HG03060 (cell line): Measurements from ENCODE around the gene GPC6.

ENCODE experiments used
- ATAC-seq: cut with Tn5 transposase; IDR thresholded peaks from one replicate; pipeline ENCODE4 v1.9.1; 2021; ENCODE audit warnings: low read depth, moderate number of reproducible peaks; ENCODE audit not compliant: unreplicated experiment

GPC6 gene

DNA sequence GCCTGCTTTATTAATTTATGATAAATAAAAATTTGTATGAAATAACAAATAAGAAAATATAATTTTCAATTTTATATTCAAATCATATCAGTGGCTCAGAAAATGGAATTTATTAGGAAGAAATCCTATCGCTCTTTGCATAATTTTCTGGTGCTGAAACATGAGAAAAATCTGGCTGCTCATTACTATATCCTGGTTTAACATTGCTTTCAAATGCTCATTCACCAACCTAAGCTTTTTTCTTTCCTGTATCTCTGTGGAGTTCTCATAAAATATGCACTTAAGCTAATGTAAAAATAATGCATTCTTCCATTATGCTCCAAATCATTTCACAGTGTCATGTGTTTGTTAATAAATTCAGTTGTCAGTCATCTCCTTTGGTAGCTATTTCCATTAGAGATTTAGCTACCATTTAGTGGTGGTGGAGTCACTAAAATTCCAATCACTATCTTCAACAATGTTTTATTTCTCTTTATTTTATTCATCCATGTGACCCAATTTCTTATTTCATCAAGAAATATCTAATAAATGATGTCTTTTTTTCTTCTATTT is 754.9 kb downstream of the GPC6 start:
- ATAC-seq = no peak

DNA sequence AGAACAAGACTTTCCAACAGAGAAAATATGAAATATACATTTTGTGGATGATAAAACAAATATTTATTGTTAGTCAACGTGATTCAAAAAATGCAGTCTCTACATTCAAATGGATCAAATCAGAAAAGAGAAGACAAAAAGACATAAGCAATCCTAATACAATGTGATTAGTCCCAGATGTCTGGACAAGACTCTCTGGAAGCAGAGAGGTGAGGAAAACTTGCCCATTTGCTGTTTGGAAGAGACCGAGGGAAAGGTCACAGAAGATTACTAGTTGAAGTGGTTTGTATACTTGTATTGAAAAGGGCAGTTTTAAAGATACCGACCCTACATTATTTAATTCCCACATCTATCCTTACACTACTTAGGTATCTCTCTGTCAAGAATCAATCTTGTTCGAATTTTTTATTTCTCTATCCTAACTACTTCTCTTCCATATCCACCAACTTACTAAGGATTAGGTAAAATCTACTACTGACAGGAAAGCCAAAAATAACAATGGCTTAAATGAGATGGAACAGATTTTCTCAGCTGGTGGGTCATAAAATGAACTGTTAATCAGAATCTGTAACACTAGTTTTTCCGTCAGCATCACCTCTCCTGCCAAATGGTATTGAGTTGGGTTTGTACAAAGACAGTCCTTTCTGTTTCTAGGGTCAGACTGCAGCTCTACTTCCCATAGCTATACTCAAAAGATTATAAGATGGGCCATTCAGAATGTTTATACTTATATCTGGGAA is 755.7 kb downstream of the GPC6 start:
- ATAC-seq = no peak

DNA sequence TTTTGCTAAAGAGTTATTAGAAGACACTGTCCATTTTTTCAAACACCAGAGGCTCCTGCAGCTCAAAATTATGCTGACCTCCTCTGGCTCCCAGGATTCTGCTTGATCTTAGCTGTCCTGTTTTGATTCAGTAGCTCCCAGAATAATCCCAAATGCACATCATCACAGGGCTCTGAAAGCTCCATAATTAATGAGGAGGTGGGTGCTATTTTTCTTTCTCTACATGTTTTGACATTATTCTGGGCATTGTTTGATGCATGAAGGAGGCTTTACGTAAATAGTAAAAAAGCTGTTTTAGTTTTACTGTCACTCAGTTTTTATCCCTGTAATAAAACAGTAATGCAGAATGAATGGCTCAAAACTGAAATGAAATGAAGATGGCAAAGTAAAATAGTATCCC is 757.4 kb downstream of the GPC6 start:
- no peak for ATAC-seq

DNA sequence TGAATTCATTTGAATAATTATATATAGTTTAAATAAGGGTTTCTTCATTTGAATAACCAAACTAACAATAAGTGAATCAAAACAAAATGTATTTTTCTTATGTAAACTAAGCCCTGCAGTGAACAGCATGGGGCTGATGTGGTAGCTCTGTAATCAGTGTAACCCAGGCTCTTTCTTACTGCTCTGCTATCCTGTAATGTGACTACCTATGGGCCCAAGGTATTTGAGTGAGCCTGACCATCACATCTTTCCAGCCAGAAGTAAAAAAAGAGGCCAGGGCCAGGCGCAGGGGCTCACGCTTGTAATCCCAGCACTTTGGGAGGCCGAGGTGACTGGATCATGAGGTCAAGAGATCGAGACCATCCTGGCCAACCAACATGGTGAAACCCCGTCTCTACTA is 758.3 kb downstream of the GPC6 start:
- no peak for ATAC-seq

DNA sequence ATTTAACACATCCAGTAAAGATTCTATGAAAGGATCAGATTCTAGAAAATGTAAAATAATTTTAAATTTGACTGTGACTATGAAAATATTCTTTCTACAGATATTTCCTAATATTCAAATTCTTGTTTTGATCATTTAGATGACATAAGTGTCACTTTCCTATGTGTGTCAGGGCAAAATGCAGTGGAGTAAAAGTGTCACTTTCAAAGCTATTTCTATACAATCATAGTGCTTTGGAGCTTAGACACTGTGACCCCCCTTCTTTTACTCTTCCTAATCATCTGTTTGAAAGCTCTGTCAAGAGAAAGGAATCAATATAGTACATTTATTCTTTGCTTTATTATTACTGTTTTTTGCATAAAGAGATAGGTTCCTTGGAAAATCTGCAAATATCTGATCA is 760.9 kb downstream of the GPC6 start:
- ATAC-seq = no peak

DNA sequence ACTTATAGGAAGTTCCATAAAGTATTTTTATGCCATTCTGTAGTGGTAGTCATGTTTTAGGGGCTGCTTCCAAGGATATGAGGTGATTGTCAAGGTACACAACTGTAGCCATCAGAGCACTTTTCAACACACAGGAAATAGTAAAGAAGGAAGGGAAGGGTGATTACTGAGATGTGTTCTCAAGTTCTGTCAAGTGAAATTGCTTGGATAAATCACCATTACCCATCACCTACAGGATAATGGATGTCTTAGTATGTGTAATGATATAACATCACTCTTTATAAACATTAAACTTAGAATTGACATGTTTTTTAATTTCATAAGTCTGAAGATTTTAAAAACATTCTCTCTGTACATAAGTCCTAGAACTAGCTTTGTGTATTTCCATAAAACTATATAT is 765.0 kb downstream of the GPC6 start:
- ATAC-seq = no peak

DNA sequence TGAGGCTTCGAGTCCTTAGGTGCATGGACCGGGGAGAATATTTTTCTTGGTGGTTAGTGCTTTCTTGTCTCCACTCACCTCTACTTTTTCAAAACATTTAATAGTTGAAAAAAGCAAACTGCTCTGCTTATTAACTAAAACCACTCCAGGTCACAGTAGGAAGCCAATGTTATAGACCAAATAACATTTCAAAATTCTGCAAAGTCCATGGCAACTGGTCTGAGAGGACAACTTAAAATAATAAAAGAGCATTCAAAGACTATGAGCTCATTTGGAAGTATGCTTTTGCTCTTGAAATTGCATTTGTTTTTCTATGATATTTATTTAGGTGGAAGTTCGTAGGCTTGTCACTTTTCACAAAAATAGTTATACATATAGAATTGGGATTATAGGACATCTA is 769.9 kb downstream of the GPC6 start:
- ATAC-seq = no peak

DNA sequence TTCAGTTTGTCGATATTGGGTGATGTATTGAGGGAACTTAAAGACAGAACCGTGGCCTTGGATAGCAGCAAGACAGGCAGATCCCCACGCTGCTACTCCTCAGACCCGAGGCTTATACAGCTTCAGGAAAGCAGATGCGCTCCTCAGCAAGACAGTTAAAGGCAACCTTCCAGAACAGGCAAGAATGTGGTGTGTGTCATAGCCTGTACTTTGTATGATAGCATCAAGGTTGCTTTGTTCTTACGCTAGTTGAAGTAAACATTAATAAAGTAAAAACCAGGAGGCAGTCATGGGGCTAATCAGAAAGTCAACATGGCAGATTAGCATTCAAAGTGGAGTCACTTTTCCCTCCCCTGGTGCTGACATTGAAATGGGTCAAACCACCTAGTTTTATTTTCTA is 779.7 kb downstream of the GPC6 start:
- ATAC-seq = no peak

DNA sequence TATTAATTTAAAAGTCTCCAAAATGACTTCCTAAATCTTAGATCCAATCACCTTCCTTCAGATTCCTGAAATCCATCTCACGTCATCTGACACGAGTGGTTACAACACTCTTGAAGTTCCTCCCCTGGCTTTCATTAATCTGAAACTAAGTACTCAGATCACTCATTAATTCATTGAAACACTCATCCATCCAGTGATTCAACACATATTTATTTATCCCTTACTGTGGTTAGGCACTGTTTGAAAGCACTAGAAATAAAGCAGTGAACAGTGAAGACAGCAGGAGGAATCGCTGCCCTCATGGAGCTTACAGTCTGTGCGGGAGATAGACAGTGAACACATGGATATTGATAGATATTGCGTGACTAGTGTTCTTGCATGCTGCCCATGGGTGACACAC is 780.5 kb downstream of the GPC6 start:
- no peak for ATAC-seq

DNA sequence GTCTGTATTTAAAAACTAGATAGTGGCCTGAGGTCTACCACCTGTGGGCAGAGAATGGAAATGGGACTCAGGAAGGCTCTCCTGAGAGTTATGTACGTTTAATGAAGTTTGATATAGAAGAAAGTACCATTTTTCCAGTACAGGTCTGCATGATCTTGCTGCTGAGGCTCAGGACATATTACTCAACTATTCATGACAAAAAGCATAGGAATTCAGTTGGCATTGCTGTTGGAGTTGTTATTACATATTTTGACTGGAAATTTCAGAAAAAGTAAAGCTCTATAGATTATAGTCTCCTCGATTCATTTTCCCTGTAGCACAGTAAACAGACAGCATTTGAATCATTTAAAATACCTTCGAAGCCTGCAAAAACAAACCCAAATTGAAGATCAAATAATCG is 783.1 kb downstream of the GPC6 start:
- no peak for ATAC-seq

DNA sequence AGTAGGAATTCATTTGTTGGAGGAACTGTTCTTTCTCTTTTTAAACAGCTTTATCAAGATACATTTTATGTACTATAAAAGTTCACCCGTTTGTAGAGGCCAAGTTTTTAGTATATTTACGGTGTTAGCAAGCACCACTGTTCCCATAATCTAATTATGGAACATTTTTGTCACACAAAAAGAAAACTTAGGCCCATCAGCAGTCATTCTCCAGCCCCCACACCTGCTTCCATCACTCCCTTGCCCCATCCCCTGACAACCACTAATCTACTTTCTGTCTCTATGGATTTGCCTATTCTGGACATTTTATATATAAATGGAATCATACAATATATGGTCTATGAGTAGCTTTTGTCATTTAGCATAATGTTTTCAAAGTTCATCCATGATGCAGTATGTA is 787.9 kb downstream of the GPC6 start:
- ATAC-seq = no peak

DNA sequence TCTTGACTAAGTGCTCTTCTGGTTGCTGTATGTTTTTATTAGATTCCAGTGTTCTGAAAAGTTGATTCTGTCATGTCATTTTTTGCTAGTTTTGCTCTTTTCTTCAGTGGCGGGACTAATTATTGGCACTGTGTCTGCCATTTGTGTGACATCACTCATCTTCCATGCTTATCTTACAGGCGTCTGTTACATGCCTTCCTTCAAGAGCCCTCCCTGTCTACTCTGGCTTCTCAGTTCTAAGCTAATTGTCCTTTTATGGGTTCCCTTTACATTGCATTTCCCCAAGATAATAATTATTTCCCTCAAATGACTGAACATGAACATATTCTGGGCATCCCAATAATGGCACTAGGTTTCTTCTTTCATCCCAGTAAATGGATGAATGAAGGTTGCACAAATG is 793.8 kb downstream of the GPC6 start:
- ATAC-seq = no peak

DNA sequence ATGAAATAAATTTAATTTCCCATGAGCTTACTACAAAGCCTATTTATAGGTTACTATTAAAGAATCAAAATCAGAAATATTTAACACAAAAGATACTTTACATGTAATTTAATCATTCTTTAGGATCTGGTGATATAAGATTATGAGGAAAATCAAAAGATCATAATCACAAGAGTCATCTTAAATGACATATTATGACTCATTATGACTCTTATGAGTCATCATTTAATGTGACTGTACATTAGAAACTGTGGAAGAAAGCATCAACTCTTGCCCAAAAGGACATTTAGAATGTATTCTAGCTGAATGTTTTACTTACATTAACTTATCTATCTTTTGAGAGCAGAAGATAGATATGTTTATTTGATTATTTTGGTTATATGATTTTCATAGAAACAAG is 794.2 kb downstream of the GPC6 start:
- no peak for ATAC-seq

DNA sequence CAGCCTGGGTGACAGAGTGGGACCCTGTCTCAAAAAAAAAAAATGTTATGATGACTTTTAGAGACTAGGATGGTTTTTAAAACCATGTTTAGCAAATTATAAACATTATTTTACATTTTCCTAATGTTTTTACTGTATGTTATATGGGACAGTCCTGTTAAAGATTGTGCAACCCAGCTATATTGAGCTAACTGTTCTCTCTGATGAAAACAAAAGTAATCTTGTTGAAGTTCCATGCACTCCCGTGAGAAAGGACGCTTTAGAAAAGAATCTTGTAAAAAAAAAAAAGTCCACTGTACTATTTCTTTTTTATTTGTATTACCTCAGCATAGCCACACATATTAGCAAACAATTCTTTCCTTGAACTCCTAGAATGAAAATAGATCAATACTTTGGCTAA is 801.6 kb downstream of the GPC6 start:
- ATAC-seq = no peak

DNA sequence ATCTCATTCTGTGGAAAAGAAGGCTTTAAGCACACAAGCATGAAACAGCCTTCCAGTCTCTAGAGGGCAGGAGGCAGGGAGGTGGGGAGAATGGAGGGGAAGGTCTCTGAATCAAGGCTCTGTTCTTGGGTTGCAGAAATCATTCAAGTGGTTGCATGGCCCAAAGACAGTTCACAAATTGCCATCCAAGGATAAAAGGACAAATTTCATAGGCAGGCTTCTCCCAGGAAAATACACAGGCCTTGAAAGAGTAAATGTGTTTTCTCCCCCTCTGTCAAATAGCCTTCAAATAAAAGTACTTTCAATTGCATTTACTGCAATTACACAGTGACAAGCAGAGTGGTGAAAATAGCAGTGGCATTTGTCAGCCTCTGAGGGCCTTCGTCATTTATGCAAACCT is 802.0 kb downstream of the GPC6 start:
- ATAC-seq = no peak

DNA sequence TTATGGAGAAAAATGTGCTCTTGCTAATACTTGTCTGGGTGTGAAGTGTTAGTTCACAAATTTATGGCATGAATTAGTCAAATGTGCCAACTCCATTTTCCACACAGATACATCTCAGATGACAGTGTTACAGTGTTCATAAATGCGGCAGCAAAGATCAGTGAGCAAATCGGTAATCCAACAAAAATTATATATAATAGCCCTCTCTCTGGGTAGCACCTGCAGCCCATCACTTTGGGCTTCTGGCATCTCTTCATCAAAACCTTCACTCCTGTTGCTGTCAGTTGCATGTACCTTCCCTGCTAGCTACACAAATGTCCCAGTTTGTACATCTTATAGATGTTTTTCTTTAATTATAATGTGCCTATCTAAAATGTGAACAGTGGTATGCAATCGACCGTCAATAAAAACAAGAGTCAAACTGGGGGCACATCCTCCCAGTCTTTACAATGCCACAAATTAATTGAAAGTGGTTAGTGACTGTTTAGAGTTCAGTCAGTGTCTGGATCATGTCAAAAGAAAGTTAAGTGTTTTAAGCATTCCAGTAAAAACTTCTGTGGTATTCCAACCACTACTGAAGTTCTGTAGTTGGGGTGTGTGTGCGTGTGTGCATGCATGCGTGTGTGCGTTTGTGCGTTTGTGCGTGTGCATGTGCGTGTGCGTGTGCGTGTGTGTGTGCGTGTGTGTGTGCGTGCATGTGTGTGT is 804.0 kb downstream of the GPC6 start:
- no peak for ATAC-seq

DNA sequence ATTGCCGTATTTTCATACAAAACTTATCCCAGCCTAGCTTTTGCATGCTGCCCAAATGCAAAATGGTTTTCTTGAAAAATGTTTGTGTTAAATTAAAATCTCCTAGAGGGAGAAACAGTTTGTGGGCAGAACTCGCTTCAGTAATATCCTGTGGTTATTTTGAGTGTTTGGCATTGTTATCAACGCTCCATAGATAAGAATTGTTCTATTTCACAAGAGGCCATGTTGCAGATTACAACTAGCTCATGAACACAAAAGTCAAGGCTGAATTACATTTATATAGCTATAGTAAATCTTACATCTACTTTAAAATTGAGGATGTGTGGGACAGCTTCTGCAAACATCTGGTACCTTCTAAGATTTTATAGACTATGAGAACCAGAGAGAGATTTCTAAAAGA is 805.0 kb downstream of the GPC6 start:
- ATAC-seq = no peak

DNA sequence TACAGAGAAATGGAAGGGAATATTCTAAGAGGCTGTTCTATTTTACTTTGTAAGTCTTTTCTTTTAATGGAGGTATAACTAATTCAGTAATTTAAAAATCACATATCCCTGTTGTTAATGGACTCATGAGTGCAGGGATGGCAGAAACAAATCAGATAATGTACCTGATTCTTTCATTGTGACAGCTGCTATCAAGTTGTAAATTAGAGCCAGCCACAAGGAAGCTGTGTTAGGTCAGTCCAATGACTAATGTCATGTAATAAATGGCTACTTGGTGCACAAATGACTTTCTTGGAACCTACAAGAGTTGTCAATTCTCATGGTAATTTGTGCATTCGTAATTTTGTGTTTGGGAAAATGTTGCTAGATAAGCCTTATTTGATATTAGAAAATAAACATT is 806.5 kb downstream of the GPC6 start:
- ATAC-seq = no peak

DNA sequence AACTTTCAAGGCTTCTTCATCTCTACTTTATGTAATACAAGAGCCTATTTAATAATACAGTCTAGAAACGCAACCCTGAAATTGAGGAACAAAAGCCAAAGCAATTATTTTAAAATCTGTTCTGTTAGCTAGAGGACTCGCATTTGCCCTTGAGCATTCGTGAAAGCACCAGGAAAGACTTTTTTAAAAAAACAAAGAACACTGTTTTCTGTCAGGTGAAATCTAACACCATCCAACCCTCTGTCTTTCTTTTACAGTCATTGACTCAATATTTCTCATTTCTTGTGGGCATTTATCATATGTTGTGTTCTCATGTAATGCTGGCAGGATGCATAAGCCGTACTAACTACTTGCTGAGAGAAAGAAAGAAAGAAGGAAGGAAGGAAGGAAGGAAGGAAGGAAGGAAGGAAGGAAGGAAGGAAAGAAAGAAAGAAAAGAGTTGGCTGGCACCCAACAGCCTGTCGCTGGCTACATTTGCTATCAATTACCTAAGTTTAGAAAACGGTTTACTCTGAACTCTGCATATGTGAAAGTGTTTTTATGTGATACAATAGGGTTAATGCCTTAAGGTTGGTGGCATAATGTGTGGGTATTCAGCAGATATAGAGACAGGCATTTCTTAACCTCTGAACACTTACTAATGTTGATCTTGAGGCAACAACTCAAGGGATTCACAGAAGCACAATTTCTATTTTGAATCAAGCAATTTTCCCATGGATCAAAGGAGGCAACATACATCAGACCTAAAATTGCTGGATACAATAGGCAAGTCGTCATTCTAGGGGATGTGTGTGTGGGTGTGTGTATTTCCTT is 807.4 kb downstream of the GPC6 start:
- no peak for ATAC-seq

DNA sequence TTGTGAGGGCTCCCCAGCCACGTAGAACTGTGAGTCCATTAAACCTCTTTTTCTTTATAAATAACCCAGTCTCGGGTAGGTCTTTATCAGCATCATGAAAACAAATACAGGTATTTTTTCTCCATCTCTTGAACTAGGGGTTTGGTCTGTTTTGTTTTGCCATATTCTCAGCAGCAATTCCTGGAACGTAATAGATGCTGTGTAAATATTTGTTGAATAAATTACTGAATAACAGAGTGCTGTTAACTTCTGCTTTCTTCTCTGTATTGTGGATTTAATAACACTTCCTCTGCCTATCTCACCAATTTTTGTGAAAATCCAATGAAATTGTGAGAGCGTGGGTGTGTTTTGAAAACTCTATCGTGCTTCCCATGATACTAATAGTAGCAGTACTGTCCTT is 823.4 kb downstream of the GPC6 start:
- no peak for ATAC-seq

DNA sequence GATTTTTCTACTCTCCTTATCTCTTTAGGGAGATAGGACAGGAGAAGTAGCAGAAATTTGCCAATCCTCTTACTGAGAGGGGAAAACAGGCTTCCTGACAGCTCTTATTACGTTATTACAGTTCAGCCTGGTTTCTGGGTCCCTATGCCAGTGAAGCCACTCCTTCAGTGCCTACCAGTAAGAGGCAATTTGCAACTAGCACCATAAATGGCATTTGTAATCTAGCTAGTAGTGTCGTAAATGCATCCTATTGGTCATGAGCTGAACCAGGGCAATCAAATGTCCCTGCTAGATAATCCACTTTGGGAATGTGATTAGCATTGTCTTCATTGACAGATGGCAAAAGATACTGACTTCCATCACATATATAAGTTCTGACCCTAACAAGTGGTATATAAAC is 824.1 kb downstream of the GPC6 start:
- ATAC-seq = no peak
